Measurements from ENCODE around the gene NABP2.

- TF ChIP-seq CTCF (IDR thresholded peaks at IDR 0.05), result no peak
- TF ChIP-seq EZH2 (IDR thresholded peaks at IDR 0.05), result no peak
- no peak for TF ChIP-seq EZH2phosphoT487 (IDR thresholded peaks at IDR 0.05)
Measured at GRCh38 chr12:56221232-56221756, 2.8 kb upstream of the NABP2 start.
